HEK293T (cell line): Measurements from ENCODE around the gene BTAF1.

ENCODE experiments used
- CTCF ChIA-PET: fragments of 350-600 bp; formaldehyde crosslinking; extraction: SDS; loops from one replicate; lab custom pipeline; 2021; ENCODE audit warnings: antibody characterized with exemption, inconsistent platforms; lab: Yijun Ruan, JAX
- POLR2A ChIA-PET: fragments of 350-600 bp; formaldehyde crosslinking; extraction: SDS; loops from one replicate; lab custom pipeline; 2020; ENCODE audit warnings: antibody characterized with exemption, inconsistent platforms; lab: Yijun Ruan, JAX
- DNase-seq: peaks from one replicate; pipeline ENCODE4 v3.0.0; 2012; ENCODE audit warnings: mixed read lengths; ENCODE audit errors: extremely low spot score
- ARNT ChIP-seq: fragments of 450-650 bp; IDR thresholded peaks from 2 replicates; pipeline ENCODE4 v1.6.1; 2017; ENCODE audit warnings: mild to moderate bottlenecking
- BHLHE40 ChIP-seq: fragments of 450-650 bp; IDR thresholded peaks from 2 replicates; pipeline ENCODE4 v1.6.1; 2016; ENCODE audit warnings: mild to moderate bottlenecking, moderate library complexity, borderline replicate concordance
- CTBP1 ChIP-seq: fragments of 450-650 bp; IDR thresholded peaks from 2 replicates; pipeline ENCODE4 v1.6.1; 2016; ENCODE audit warnings: borderline replicate concordance
- ELF4 ChIP-seq: fragments of 450-650 bp; IDR thresholded peaks from 2 replicates; pipeline ENCODE4 v1.6.1; 2017; ENCODE audit warnings: antibody characterized with exemption
- FOXA1 ChIP-seq: fragments of 450-650 bp; IDR thresholded peaks from 2 replicates; pipeline ENCODE4 v1.6.1; 2016; ENCODE audit warnings: mild to moderate bottlenecking
- FOXK2 ChIP-seq: fragments of 450-650 bp; IDR thresholded peaks from 2 replicates; pipeline ENCODE4 v1.6.1; 2016; ENCODE audit warnings: mild to moderate bottlenecking
- FOXM1 ChIP-seq: fragments of 450-650 bp; IDR thresholded peaks from 2 replicates; pipeline ENCODE4 v1.6.1; 2017; ENCODE audit warnings: mild to moderate bottlenecking, borderline replicate concordance
- HDGF ChIP-seq: fragments of 450-650 bp; IDR thresholded peaks from 2 replicates; pipeline ENCODE4 v1.6.1; 2017; ENCODE audit warnings: antibody characterized with exemption, borderline replicate concordance
- L3MBTL2 ChIP-seq: fragments of 450-650 bp; conservative IDR thresholded peaks from 2 replicates; pipeline ENCODE4 v1.6.1; 2016; ENCODE audit warnings: mild to moderate bottlenecking
- LEF1 ChIP-seq: fragments of 450-650 bp; IDR thresholded peaks from 2 replicates; pipeline ENCODE4 v1.6.1; 2017; ENCODE audit warnings: mild to moderate bottlenecking, borderline replicate concordance
- NFRKB ChIP-seq: fragments of 450-650 bp; IDR thresholded peaks from 2 replicates; pipeline ENCODE4 v1.6.1; 2016; ENCODE audit warnings: mild to moderate bottlenecking, moderate library complexity
- SP1 ChIP-seq: fragments of 450-650 bp; IDR thresholded peaks from 2 replicates; pipeline ENCODE4 v1.6.1; 2017
- SUZ12 ChIP-seq: fragments of 450-650 bp; IDR thresholded peaks from 2 replicates; pipeline ENCODE4 v1.6.1; 2016; ENCODE audit warnings: mild to moderate bottlenecking
- TARDBP ChIP-seq: fragments of 450-650 bp; IDR thresholded peaks from 2 replicates; pipeline ENCODE4 v1.6.1; 2016
- ZNF384 ChIP-seq: fragments of 450-650 bp; IDR thresholded peaks from 2 replicates; pipeline ENCODE4 v1.6.1; 2016
- TF ChIP-seq, protein P1 (sequence below): fragments of 450-650 bp; IDR thresholded peaks from 2 replicates; pipeline ENCODE4 v1.6.1; 2016

BTAF1 gene

DNA sequence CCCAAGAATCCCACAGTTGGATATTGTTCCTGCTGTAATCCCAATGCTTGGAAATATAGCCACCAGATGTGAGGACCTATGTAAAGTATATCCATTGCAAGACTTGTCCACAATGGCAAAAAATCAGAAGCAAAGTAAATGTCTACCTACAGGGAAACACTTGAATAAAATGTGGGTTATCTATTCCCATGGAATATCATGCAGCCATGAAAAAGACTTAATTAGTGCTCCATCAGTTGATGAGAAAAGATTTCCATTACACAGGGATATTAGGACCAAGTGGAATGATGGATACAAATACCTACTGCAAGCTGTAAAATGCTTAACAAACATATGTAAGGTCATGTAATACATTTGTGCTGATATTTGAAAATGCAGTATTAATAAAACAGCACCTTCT is 131.2 kb downstream of the BTAF1 start:
- CTCF ChIA-PET: interaction anchor here (1.0 kb wide), 1 partner anchor 21 kb away, joined by 3 read pairs; no protein-coding TSS in a partner anchor
- DNase-seq: no peak
- TF ChIP-seq CTBP1: no peak
- no peak for TF ChIP-seq HDGF
- TF ChIP-seq FOXA1: no peak
- TF ChIP-seq SP1: no peak
- no peak for TF ChIP-seq L3MBTL2
- TF ChIP-seq ARNT: no peak
- TF ChIP-seq SUZ12: no peak
- no peak for TF ChIP-seq ELF4
- no peak for TF ChIP-seq TARDBP
- TF ChIP-seq ZNF384: no peak
- POLR2A ChIA-PET: no interaction called here

DNA sequence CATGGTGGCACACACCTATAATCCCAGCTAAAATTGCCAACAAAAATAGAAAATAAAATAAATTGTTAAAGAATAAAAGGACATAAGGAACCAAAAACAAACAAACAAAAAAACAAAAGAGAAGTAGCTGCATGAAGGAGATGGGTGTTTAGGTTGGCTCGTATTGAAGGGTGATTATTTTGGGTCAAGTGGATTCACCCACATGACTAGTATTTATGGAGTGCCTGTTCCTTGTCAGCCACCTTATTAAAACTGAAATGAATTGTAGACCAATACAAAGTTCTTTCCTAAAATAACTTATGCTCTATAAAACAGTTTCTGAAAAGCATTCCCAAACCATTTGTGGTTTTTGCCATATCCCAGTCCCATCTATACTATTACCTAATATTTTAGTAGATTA is 138.7 kb downstream of the BTAF1 start:
- ChIA-PET POLR2A (no interaction called here), CTCF (no interaction called here)
- TF ChIP-seq SP1 (no peak), NFRKB (no peak), SUZ12 (no peak), HDGF (no peak), ZNF384 (no peak), FOXA1 (no peak), L3MBTL2 (no peak), CTBP1 (no peak), TARDBP (no peak), LEF1 (no peak), ARNT (no peak), FOXK2 (no peak), ELF4 (no peak), FOXM1 (no peak), BHLHE40 (no peak)
- TF ChIP-seq, protein P1, sequence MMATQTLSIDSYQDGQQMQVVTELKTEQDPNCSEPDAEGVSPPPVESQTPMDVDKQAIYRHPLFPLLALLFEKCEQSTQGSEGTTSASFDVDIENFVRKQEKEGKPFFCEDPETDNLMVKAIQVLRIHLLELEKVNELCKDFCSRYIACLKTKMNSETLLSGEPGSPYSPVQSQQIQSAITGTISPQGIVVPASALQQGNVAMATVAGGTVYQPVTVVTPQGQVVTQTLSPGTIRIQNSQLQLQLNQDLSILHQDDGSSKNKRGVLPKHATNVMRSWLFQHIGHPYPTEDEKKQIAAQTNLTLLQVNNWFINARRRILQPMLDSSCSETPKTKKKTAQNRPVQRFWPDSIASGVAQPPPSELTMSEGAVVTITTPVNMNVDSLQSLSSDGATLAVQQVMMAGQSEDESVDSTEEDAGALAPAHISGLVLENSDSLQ: no peak
- no peak for DNase-seq

DNA sequence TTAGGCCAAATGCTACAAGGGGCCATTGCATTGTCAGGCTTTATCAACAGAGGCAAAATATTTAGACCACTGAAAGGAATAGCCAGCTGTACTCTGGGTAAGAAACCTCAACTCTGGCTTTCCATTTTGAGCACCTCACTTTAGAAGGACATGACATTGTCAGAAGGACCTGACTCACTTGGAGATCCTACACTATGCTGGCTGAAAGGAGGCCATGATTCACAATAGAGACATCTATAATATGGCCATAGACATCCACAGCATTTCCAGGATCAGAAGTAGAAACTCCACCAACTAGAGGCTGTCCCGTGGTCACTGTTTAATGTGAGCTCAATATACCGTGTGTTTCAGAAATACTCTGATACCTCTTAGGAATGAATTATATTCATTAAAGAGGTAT is 140.9 kb downstream of the BTAF1 start:
- ChIA-PET POLR2A (no interaction called here), CTCF (no interaction called here)
- TF ChIP-seq SP1: no peak
- TF ChIP-seq FOXA1: no peak
- TF ChIP-seq FOXK2: no peak
- TF ChIP-seq, protein P1: no peak
- TF ChIP-seq TARDBP: no peak
- TF ChIP-seq L3MBTL2: no peak
- no peak for TF ChIP-seq NFRKB
- TF ChIP-seq CTBP1: no peak
- no peak for TF ChIP-seq BHLHE40
- TF ChIP-seq SUZ12: no peak
- TF ChIP-seq ZNF384: no peak
- DNase-seq: no peak

DNA sequence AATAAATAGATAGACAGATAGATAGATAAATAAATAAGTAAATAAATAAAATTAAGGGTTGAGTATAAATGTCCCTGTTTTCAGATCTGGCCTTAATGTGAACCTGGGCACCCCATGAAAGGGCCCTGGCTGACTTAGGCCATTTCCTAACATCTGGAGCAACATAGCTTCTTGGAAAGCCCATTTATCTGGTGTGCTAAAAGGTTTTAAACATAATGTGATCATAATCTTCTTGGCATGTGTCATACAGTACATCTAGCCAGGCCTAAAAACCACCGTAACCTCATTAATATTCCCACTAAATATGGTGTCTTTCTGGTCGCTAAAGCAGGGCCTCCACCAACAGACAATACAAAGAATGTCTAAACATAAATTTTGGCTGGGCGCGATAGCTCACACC is 142.8 kb downstream of the BTAF1 start:
- CTCF ChIA-PET: no interaction called here
- POLR2A ChIA-PET: no interaction called here
- no peak for DNase-seq
- TF ChIP-seq FOXK2: no peak
- no peak for TF ChIP-seq FOXM1
- no peak for TF ChIP-seq SUZ12
- TF ChIP-seq TARDBP: no peak
- TF ChIP-seq LEF1: no peak
- TF ChIP-seq NFRKB: no peak
- TF ChIP-seq ELF4: no peak
- TF ChIP-seq BHLHE40: no peak
- TF ChIP-seq CTBP1: no peak
- no peak for TF ChIP-seq L3MBTL2
- TF ChIP-seq, protein P1: no peak
- no peak for TF ChIP-seq HDGF
- TF ChIP-seq SP1: no peak
- TF ChIP-seq ARNT: no peak
- no peak for TF ChIP-seq ZNF384
- no peak for TF ChIP-seq FOXA1

DNA sequence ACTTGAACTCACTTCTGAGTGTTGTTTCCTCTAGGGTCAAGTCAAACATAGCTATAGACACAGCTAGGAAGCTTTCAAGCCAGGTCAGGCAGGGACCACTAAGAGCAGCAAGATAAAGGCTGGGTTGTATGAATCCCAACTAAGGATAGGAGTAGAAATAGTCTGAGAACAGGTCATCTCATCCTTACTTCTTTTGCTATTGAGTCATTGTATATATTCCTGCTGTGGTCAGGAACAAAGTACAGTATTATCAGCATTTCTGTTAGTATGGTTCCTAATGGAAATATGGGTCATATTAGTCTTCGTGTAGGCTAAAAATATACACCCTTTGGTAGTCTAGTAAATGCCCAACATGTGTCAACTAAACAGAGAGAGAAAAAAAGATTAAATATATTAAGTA is 145.3 kb downstream of the BTAF1 start:
- ChIA-PET POLR2A (no interaction called here), CTCF (no interaction called here)
- DNase-seq: no peak
- TF ChIP-seq TARDBP: no peak
- no peak for TF ChIP-seq LEF1
- TF ChIP-seq CTBP1: no peak
- TF ChIP-seq ELF4: no peak
- no peak for TF ChIP-seq ZNF384
- TF ChIP-seq SUZ12: no peak
- no peak for TF ChIP-seq ARNT
- no peak for TF ChIP-seq FOXK2

DNA sequence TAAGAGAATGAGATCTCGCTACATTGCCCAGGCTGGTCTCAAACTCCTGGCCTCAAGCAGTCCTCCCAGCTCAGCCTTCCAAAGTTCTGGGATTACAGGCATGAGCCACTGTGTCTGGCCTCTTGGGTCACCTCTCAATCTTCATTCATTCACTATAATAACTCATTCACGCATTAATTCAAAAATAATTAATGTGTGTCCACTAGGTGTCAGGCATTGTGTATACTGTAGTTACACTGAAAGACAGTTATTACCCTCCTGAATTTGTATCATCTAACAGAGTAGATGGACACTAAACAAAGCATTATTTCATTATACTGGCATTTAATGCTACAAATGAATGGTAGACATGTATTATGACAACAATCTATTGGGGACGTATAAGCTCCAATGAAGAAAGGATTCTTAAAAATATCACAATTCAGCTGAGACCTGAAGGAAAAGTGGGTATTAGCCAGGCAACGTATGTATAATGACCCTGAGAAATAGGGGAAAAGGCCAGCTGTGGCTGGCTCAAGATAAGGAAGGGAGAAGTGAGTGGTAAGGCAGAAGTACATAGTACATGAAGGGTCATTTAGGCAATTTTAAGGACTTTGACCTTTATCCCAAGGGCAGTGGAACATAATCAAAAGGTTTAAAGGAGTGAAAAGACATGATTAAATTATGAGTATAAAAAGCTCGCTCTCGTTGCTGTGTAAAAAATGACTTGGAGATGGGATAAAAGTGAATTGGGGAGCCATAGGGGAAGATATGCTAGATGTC is 150.7 kb downstream of the BTAF1 start:
- no peak for DNase-seq
- CTCF ChIA-PET: no interaction called here
- POLR2A ChIA-PET: no interaction called here
- TF ChIP-seq SUZ12 (no peak), LEF1 (no peak), ARNT (no peak), SP1 (no peak), L3MBTL2 (no peak), ELF4 (no peak), CTBP1 (no peak), NFRKB (no peak), ZNF384 (no peak), BHLHE40 (no peak), TARDBP (no peak), FOXK2 (no peak), FOXA1 (no peak)
- TF ChIP-seq, protein P1: no peak
